ENCODE measurements around the gene ERLIN1.
"Not testable (repeated sequence)": the region's sequence is repeated elsewhere in the genome, so short reads cannot be mapped to it uniquely, and the experiment has no call there.

- not testable (repeated sequence) for TF ChIP-seq EZH2phosphoT487 (IDR thresholded peaks at IDR 0.05; ENCODE audit: borderline replicate concordance); CTCF (conservative IDR thresholded peaks at IDR 0.05; ENCODE audit: low read length)
Observed at GRCh38 chr10:100125335-100125734, 60.5 kb downstream of the ERLIN1 start.

Measured in Loucy (cell line).